Neutrophil (primary cell): Measurements from ENCODE around the gene SLC27A1.

Experiments
- H3K27ac ChIP-seq: fragments of 200-600 bp; sonication (generic); 2 replicates; pipeline ENCODE4 v1.5.1; 2016; ENCODE audit warnings: mild to moderate bottlenecking, moderate library complexity
- H3K27me3 ChIP-seq: fragments of 200-600 bp; sonication (generic); 2 replicates; pipeline ENCODE4 v1.6.0; 2016; ENCODE audit warnings: mild to moderate bottlenecking
- H3K36me3 ChIP-seq: fragments of 200-600 bp; sonication (generic); 2 replicates; pipeline ENCODE4 v1.5.1; 2017
- H3K4me1 ChIP-seq, 2 experiments: fragments of 200-600 bp in 1 of 2; sonication (generic) in 1 of 2; 1 replicate in 1 of 2; 2 replicates in 1 of 2; pipeline versions ENCODE4 v1.5.1 to v1.6.1; 2013 to 2016; ENCODE audit warnings: low read depth in 1 of 2, low read length in 1 of 2, mild to moderate bottlenecking in 1 of 2, moderate library complexity in 1 of 2; ENCODE audit not compliant: control insufficient read depth in 1 of 2, insufficient read depth in 1 of 2
- H3K4me3 ChIP-seq, 2 experiments: fragments of 200-600 bp in 1 of 2; sonication (generic) in 1 of 2; 1 replicate in 1 of 2; 2 replicates in 1 of 2; pipeline ENCODE4 v1.5.1; 2013 to 2016; ENCODE audit warnings: low read depth in 1 of 2, low read length in 1 of 2, mild to moderate bottlenecking in 1 of 2, moderate library complexity in 1 of 2
- H3K9me3 ChIP-seq: fragments of 200-600 bp; sonication (generic); 2 replicates; pipeline ENCODE4 v1.5.1; 2016
- TF ChIP-seq, protein P1 (sequence below): fragments of 200-600 bp; sonication (generic); IDR thresholded peaks from 2 replicates; pipeline ENCODE4 v1.5.1; 2016; ENCODE audit warnings: antibody characterized with exemption

SLC27A1 gene

DNA sequence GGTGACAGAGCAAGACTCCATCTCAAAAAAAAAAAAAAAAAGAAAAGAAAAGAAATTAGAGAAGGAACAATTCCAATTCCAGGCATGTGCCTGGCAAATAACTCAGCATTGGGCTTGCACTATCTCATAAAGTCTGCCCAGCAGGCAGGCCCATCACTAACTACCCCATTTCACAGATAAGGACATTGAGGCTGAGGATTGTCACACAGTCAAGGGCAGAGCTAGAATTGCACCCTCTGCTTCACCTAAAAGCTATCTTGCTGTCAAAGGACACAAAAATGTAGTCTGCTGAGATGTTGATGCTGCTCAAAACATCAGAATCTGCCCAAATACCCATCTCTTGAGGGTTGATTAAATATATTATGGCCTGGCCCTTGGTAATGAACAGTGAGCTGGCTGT, 64.4 kb downstream of the SLC27A1 start:
- Histone ChIP-seq H3K4me3 (no peak overlapping the region), H3K9me3 (no peaks in the 10 kb centered on the region), H3K4me1 (peaks cover 15 to 21% of the 10 kb centered on the region in 2 experiments), H3K36me3 (no peaks in the 10 kb centered on the region), H3K27me3 (no peaks in the 10 kb centered on the region), H3K27ac (no peak overlapping the region)
- TF ChIP-seq, protein P1, sequence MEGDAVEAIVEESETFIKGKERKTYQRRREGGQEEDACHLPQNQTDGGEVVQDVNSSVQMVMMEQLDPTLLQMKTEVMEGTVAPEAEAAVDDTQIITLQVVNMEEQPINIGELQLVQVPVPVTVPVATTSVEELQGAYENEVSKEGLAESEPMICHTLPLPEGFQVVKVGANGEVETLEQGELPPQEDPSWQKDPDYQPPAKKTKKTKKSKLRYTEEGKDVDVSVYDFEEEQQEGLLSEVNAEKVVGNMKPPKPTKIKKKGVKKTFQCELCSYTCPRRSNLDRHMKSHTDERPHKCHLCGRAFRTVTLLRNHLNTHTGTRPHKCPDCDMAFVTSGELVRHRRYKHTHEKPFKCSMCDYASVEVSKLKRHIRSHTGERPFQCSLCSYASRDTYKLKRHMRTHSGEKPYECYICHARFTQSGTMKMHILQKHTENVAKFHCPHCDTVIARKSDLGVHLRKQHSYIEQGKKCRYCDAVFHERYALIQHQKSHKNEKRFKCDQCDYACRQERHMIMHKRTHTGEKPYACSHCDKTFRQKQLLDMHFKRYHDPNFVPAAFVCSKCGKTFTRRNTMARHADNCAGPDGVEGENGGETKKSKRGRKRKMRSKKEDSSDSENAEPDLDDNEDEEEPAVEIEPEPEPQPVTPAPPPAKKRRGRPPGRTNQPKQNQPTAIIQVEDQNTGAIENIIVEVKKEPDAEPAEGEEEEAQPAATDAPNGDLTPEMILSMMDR: no peak

DNA sequence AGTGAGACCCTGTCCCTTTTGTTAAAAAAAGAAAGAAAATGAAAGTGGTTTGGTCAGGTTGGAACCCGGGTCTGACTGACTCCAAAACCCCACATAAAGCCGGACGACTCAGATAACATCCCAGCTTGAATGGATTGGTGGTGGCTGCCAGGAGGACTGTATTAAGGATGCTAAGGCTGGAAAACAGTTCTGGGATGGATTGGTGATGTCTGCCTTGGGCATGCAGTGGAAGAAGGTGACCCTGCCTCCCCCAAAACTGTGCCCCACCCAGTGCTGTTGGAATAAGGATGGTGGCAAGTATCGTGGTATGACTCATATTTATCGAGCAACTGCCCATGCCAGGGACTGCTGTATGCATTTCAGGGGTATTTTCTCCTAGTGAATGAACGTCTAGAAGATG, 66.6 kb downstream of the SLC27A1 start:
- Histone ChIP-seq H3K9me3 (no peaks in the 10 kb centered on the region), H3K27me3 (no peaks in the 10 kb centered on the region), H3K4me3 (no peak overlapping the region), H3K27ac (no peak overlapping the region), H3K4me1 (peaks cover 10 to 14% of the 10 kb centered on the region in 2 experiments), H3K36me3 (no peaks in the 10 kb centered on the region)
- TF ChIP-seq, protein P1: no peak

DNA sequence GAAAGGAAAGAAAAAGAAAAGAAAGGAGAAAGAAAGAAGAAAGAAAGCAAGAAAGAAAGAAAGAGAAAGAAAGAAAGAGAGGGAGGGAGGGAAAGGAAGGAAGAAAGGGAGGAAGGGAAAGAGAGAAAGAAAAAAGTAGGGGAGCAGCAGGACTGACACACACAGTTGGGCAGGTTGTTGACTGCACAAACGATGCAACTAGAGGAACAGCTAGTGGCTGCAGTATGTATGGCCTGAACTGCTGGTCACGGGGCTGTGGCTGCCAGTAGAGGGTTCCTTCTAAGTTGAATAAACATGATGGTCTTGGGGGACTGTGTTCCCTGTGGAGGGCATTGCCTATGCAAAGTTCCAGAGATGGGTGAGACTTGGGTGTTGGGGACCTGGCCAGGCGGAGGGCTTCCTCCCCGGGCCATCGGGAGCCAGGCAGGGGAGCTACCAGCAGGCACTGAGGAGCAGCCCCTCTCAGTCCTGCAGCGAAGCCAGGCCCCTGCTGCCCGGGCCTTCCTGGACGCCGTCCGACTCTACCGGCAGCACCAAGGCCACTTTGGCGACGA, 68.4 kb downstream of the SLC27A1 start:
- Histone ChIP-seq H3K4me3 (peak overlapping the region; percentile 66 to 72), H3K36me3 (no peaks in the 10 kb centered on the region), H3K9me3 (no peaks in the 10 kb centered on the region), H3K27ac (peak overlapping the region; percentile 64), H3K27me3 (no peaks in the 10 kb centered on the region), H3K4me1 (peaks cover 10 to 14% of the 10 kb centered on the region in 2 experiments)
- TF ChIP-seq, protein P1: no peak

DNA sequence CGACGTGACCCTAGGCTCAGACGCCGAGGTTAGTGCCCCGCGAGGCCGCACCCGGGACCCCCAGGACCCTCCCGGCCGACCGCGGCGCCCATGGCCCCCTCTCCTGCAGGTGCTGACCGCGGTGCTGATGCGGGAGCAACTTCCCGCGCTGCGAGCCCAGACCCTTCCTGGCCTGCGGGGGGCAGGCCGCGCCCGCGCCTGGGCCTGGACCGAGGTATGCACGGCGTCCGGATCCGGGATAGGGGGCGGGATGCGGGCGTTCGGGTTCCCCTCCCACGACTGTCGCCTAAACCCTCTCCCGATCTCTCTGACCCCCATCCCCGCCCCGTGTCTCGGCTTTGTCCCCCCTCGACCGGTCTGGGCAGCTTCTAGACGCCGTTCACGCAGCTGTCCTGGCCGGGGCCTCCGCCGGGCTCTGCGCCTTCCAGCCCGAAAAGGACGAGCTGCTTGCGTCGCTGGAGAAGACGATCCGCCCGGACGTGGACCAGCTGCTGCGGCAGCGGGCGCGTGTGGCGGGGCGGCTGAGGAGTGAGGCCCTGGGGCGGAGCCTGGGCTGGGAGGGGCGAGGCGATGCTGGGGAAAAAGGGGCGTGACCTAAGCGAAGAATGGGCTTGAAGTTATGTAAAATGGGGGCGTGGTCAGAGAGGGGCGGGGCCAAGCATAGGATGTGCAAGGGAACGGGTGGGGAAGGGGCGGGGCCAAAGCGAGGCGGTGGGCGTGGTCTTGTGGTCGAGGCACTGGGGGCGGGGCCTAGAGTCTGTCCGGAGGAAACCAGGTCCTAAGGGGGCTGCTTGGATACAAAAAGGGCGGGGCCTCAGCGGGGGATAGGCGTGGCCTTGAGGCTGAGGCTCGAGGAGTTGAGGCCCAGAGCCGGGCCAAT, 69.2 kb downstream of the SLC27A1 start:
- Histone ChIP-seq H3K27me3 (no peaks in the 10 kb centered on the region), H3K36me3 (no peaks in the 10 kb centered on the region), H3K9me3 (no peaks in the 10 kb centered on the region), H3K27ac (peak overlapping the region; percentile 64), H3K4me3 (peak overlapping the region; percentile 66 to 72), H3K4me1 (peaks cover 10 to 14% of the 10 kb centered on the region in 2 experiments)
- TF ChIP-seq, protein P1: peak; percentile 32

DNA sequence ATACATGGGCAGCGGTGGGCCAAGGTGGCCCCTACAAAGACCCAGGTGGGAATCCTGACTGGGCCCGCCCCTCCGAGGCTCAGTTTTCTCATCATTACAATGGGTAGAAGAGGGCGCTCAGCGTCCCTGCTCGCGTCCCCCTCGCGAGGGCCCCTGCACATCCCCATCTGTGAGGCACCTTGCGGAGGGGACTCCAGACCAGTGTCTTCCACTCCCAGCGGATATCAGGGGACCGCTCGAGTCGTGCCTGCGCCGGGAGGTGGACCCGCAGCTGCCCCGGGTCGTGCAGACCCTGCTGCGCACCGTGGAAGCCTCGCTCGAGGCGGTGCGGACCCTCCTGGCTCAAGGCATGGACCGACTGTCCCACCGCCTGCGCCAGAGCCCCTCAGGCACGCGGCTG, 69.8 kb downstream of the SLC27A1 start:
- Histone ChIP-seq H3K36me3 (no peaks in the 10 kb centered on the region), H3K4me3 (no peak overlapping the region), H3K9me3 (no peaks in the 10 kb centered on the region), H3K27me3 (no peaks in the 10 kb centered on the region), H3K27ac (peak overlapping the region; percentile 50), H3K4me1 (peaks cover 10 to 14% of the 10 kb centered on the region in 2 experiments)
- TF ChIP-seq, protein P1: no peak
